Thyroid gland (tissue), 4 donors: Measurements from ENCODE around the gene COL23A1.

ENCODE experiments used
- POLR2A ChIP-seq, 2 donors: fragments of 450-650 bp; IDR thresholded peaks; one replicate each; pipeline ENCODE4 v1.6.1; 2017; ENCODE audit warnings: antibody characterized with exemption in 2 of 2, mild to moderate bottlenecking in 2 of 2, moderate library complexity in 1 of 2
- TF ChIP-seq, protein P1 (sequence below), 6 experiments: fragments of 200-600 bp in 3 of 6; fragments of 450-650 bp in 3 of 6; sonication (generic) in 3 of 6; IDR thresholded peaks; one replicate each; pipeline ENCODE4 v1.5.1; 2016 to 2019; ENCODE audit warnings: antibody characterized with exemption in 6 of 6, mild to moderate bottlenecking in 2 of 6, inconsistent platforms in 1 of 6, moderate library complexity in 1 of 6

DNA sequence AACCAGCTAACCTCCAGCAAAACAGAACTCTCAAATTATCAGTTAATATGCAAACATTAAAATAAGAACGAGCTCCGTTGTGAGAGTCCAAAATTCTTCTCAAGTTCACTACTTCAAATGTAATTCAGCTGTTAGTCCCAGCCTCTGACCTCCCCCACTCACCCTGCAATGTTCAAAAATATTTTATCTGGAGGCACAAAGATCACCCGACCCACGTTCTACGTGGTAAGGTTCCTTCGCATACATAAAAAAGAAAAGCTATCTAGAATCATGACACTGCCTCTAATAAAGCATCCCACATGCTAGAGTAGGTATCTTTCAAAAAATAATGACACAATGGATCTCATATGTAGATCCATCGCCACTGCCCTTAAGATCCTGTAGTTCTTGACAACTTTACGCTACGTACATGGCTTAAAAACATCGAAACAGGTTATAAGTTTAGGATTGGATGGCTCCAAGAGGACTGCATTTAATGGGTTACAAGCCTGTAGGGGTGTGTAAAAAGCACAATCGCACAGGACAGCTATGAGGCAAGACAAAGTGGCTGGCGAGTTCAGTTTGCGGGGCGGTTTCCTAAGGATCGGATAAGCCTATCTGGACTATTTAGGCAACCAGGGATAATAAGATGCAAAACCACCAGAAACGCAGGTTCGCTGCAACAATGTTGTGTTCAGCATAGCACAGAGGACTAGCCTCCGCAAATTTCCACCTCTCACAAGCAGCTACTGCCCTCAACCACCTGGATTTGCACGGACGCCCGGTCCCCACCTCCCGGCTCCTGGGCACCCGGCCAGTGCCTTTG, 35.7 kb upstream of the COL23A1 start:
- TF ChIP-seq POLR2A (IDR thresholded peaks at IDR 0.05), result no peak
- TF ChIP-seq, protein P1, sequence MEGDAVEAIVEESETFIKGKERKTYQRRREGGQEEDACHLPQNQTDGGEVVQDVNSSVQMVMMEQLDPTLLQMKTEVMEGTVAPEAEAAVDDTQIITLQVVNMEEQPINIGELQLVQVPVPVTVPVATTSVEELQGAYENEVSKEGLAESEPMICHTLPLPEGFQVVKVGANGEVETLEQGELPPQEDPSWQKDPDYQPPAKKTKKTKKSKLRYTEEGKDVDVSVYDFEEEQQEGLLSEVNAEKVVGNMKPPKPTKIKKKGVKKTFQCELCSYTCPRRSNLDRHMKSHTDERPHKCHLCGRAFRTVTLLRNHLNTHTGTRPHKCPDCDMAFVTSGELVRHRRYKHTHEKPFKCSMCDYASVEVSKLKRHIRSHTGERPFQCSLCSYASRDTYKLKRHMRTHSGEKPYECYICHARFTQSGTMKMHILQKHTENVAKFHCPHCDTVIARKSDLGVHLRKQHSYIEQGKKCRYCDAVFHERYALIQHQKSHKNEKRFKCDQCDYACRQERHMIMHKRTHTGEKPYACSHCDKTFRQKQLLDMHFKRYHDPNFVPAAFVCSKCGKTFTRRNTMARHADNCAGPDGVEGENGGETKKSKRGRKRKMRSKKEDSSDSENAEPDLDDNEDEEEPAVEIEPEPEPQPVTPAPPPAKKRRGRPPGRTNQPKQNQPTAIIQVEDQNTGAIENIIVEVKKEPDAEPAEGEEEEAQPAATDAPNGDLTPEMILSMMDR (IDR thresholded peaks at IDR 0.05), result no peak
